Activated CD8-positive, alpha-beta memory T cell treated with anti-CD3 and anti-CD28 coated beads for 36 hours (primary cell): ENCODE data around the gene HES4. TPM values are rescaled to one million over a fixed set of nuclear protein-coding genes. Genes with fewer than 3 reads are reported as not detected.

Experiments used
- CTCF ChIA-PET: fragments of 350-600 bp; sonication (Branson Sonifier 250); formaldehyde crosslinking; loops from one replicate; lab custom pipeline; 2021; ENCODE audit warnings: antibody characterized with exemption; lab: Charles Lee
- POLR2A ChIA-PET: fragments of 350-600 bp; sonication (Branson Sonifier 250); formaldehyde crosslinking; loops from one replicate; lab custom pipeline; 2021; ENCODE audit warnings: antibody characterized with exemption; lab: Charles Lee
- total RNA-seq, 2 experiments: library from RNA; stranded (reverse); gene quantifications; one replicate each; pipeline ENCODE4 v1.2.3, GENCODE V29; 2021

The HES4 gene, protein sequence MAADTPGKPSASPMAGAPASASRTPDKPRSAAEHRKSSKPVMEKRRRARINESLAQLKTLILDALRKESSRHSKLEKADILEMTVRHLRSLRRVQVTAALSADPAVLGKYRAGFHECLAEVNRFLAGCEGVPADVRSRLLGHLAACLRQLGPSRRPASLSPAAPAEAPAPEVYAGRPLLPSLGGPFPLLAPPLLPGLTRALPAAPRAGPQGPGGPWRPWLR
- total RNA-seq: under 1 TPM; 0.27 to 0.51 TPM

DNA sequence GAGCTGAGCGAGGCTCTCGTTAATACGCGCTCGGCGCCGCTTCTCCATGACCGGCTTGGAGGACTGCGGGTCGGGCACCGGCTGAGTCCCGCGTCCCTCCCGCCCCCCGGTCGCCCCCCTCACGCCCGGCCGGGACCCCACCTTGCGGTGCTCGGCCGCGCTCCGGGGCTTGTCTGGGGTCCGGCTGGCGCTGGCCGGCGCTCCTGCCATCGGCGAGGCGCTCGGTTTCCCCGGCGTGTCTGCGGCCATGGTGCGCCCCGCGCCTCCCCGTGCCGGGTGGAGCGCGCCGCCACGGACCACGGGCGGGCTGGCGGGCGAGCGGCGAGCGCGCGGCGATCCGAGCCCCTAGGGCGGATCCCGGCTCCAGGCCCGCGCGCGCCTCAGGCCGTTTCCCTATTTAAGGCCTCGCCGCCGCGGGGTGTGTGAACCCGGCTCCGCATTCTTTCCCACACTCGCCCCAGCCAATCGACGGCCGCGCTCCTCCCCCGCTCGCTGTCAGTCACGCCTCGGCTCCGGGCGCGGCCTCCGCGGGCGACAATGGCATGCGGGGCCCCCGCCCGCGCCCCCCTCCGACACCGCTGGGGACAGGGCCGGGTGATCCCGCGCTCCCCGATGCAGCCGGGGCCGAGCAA, at the start of gene HES4:
Gene HES4, minus strand, starts transcription at position 373 of the 632 bp plus-strand sequence. Its CDS starts 124 bp downstream, at position 249.
- CTCF ChIA-PET: no interaction called here
- POLR2A ChIA-PET: no interaction called here

DNA sequence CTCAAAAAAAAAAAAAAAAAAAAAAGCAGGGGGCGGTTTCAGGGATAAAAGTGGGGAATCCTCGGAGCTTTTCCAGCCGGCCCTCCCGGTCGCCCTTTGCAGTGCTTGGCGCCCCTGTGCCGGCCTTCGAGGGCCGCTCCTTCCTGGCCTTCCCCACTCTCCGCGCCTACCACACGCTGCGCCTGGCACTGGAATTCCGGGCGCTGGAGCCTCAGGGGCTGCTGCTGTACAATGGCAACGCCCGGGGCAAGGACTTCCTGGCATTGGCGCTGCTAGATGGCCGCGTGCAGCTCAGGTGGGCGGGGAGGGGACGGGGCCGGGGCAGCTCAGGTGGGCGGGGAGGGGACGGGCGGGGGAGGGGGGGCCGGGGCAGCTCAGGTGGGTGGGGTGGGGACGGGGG, 48.9 kb upstream of the HES4 start:
- ChIA-PET CTCF (no interaction called here), POLR2A (no interaction called here)

DNA sequence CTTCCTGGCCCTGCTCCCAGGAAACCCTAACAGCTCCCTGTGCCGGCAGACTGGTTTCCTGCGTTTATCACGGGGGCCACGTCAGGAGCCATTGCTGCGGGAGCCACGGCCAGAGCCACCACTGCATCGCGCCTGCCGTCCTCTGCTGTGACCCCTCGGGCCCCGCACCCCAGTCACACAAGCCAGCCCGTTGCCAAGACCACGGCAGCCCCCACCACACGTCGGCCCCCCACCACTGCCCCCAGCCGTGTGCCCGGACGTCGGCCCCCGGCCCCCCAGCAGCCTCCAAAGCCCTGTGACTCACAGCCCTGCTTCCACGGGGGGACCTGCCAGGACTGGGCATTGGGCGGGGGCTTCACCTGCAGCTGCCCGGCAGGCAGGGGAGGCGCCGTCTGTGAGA, 48.1 kb upstream of the HES4 start:
- ChIA-PET POLR2A (interaction anchor here (0.6 kb wide), 1 partner anchor 196 kb away, joined by 3 read pairs; no protein-coding TSS in a partner anchor), CTCF (interaction anchor here (0.9 to 1.0 kb wide), 2 partner anchors 12 to 15 kb away, joined by 3 to 4 read pairs; no protein-coding TSS in a partner anchor)

DNA sequence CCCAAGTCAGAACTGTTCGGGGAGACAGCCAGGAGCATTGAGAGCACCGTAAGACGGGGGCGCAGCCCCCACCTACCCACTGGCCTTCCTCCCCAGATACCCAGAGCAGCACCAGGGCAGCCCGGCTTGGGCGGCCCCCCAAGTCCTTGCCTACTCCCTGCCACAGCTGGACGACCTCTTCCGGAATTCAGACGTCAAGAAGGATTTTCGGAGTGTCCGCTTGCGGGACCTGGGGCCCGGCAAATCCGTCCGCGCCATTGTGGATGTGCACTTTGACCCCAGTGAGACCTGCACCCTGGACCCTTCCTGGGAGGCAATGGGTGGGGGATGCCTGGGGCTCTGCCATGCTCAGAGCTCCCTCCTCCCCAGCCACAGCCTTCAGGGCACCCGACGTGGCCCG, 47.5 kb upstream of the HES4 start:
- ChIA-PET POLR2A (interaction anchor here (0.6 kb wide), 1 partner anchor 196 kb away, joined by 3 read pairs; no protein-coding TSS in a partner anchor), CTCF (interaction anchor here (0.9 to 1.0 kb wide), 2 partner anchors 13 to 14 kb away, joined by 3 to 4 read pairs; no protein-coding TSS in a partner anchor)

DNA sequence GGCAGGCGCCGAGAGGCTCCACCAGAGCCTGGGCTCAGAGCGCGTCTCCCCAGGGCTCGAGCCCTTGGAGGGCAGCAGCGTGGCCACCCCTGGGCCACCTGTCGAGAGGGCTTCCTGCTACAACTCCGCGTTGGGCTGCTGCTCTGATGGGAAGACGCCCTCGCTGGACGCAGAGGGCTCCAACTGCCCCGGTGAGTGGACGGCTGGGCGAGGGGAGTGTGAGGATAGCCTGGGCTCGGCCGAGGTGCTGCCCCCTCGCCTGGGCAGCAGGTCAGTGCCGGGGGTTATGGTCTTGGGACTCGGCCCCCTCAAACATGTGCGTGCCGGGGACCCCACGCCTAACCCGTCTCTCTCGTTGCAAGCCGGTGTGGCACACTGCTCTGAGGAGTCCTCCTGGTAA, 46.9 kb upstream of the HES4 start:
- ChIA-PET POLR2A (no interaction called here), CTCF (no interaction called here)

DNA sequence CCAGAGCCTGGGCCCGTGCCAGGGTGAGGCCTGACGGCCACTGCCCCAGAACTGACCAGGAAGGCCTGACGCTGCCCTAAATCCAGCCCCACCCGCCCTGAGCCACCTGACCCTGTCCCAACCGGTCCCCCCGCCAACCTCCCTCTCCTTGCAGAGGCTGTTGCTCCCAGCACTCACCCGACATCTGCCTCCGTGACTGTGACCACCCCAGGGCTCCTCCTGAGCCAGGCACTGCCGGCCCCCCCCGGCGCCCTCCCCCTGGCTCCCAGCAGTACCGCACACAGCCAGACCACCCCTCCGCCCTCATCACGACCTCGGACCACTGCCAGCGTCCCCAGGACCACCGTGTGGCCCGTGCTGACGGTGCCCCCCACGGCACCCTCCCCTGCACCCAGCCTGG, 46.3 kb upstream of the HES4 start:
- CTCF ChIA-PET: no interaction called here
- POLR2A ChIA-PET: no interaction called here

DNA sequence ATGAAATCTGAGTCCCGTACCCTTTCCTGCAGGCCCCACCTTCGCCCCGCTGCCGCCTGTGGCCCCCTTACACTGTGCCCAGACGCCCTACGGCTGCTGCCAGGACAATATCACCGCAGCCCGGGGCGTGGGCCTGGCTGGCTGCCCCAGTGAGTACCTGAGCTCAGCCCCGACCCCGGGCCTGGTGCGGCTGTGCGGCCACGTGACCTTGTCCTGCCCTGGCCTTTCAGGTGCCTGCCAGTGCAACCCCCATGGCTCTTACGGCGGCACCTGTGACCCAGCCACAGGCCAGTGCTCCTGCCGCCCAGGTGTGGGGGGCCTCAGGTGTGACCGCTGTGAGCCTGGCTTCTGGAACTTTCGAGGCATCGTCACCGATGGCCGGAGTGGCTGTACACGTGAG, 45.2 kb upstream of the HES4 start:
- CTCF ChIA-PET: interaction anchor here (1.4 kb wide), 1 partner anchor 15 kb away, joined by 4 read pairs; no protein-coding TSS in a partner anchor
- POLR2A ChIA-PET: no interaction called here

DNA sequence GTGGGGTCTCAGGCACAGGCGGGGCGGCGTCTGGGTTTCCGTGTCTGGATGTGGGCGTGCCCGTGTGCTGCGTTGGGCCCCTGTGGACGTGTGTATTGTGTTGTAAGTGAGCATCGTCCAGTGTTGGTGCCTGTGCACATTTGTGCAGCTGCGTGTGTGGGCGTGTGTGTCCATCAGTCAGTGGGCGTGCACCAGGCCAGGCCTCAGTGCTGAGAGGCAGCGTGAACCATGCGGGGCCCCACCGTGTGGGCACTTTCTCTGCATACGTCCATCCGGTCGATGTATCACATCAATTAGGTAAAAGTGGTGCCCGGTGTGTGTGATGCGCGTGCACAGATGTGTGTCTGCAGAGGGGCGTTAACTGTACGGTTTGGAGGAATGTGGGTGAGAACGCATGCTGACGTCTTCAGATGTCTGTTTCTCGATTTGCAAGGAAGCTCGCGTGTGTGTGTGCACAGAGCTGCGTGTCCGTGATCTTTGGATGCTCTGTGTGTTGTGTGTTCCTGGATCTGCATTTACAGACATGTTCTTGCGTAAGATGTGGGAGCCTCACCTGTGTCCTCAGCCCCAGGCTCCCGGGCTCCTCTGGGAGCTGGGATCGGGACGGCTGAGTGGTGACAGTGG, 44.7 kb upstream of the HES4 start:
- ChIA-PET CTCF (interaction anchor here (1.4 kb wide), 1 partner anchor 16 kb away, joined by 4 read pairs; no protein-coding TSS in a partner anchor), POLR2A (no interaction called here)

DNA sequence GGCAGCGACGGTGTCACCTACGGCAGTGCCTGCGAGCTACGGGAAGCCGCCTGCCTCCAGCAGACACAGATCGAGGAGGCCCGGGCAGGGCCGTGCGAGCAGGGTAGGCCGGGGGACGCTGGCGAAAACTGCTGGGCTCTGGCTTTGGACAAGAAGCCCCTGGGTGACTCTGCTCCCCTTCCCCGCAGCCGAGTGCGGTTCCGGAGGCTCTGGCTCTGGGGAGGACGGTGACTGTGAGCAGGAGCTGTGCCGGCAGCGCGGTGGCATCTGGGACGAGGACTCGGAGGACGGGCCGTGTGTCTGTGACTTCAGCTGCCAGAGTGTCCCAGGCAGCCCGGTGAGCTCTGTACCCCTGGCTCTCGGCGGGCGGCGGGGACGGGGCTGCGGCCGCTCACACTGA, 44.0 kb upstream of the HES4 start:
- ChIA-PET POLR2A (no interaction called here), CTCF (interaction anchor here (0.7 kb wide), 1 partner anchor 46 kb away, joined by 3 read pairs; no protein-coding TSS in a partner anchor)

DNA sequence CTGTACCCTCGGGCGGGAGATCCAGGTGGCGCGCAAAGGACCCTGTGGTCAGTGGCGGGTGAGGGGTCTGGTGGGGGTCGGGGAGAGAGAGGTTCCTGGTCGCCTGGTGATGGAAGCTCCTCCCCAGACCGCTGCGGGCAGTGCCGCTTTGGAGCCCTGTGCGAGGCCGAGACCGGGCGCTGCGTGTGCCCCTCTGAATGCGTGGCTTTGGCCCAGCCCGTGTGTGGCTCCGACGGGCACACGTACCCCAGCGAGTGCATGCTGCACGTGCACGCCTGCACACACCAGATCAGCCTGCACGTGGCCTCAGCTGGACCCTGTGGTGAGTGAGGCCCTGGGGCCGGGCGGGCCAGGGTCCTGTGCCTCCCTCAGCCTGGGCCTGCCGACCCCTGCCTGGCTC, 43.5 kb upstream of the HES4 start:
- ChIA-PET CTCF (interaction anchor here (0.7 kb wide), 1 partner anchor 45 kb away, joined by 3 read pairs; no protein-coding TSS in a partner anchor), POLR2A (no interaction called here)

DNA sequence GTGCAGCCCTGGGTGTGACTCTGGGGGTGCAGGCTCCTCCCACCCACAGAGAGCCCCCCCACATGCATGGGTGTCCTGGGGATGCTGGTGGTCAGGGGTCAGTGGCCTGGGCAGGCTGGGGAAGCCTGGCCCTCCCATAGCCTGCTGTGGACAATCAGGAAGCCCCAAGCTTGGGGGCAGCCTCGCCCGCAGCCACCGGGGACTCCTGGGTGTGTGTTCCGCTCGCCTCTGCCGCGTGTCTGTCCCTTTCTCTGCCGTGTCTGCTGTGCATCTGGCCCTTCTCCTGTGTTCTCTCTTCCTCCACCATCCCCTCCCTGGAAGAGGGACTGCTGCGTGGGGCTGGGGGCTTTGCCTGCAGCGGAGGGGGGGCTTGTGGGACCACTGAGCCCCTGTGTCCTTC, 42.9 kb upstream of the HES4 start:
- POLR2A ChIA-PET: no interaction called here
- CTCF ChIA-PET: no interaction called here

DNA sequence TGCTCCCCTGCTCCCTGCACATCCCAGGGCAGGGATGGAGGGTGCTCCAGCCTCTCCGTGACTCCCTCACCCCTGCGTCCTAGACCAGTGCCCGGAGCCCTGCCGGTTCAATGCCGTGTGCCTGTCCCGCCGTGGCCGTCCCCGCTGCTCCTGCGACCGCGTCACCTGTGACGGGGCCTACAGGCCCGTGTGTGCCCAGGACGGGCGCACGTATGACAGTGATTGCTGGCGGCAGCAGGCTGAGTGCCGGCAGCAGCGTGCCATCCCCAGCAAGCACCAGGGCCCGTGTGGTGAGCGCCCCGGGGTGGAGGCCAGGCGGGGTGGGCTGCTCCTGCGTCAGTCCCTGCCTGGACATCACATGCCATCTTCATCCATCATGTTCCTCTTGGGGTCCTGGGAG, 42.0 kb upstream of the HES4 start:
- POLR2A ChIA-PET: interaction anchor here (2.8 kb wide), 1 partner anchor 22 kb away, joined by 18 read pairs; no protein-coding TSS in a partner anchor
- CTCF ChIA-PET: interaction anchor here (2.2 to 4.0 kb wide), 2 partner anchors 21 to 23 kb away, joined by 6 to 32 read pairs; no protein-coding TSS in a partner anchor

DNA sequence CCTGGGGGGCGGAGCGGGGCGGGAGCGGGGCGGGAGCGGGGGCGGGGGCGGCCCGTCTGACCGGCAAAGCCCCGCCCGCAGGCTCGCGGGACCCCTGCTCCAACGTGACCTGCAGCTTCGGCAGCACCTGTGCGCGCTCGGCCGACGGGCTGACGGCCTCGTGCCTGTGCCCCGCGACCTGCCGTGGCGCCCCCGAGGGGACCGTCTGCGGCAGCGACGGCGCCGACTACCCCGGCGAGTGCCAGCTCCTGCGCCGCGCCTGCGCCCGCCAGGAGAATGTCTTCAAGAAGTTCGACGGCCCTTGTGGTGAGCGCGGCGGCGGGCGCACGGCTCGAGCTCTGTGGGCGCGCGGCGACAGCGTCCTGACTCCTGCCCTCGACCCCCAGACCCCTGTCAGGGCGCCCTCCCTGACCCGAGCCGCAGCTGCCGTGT, 41.2 kb upstream of the HES4 start:
- ChIA-PET POLR2A (interaction anchor here (2.8 kb wide), 1 partner anchor 23 kb away, joined by 18 read pairs; no protein-coding TSS in a partner anchor), CTCF (interaction anchor here (2.2 to 4.0 kb wide), 4 partner anchors 22 to 28 kb away, joined by 6 to 32 read pairs (median 8); partner anchors contain the start of gene ISG15)

DNA sequence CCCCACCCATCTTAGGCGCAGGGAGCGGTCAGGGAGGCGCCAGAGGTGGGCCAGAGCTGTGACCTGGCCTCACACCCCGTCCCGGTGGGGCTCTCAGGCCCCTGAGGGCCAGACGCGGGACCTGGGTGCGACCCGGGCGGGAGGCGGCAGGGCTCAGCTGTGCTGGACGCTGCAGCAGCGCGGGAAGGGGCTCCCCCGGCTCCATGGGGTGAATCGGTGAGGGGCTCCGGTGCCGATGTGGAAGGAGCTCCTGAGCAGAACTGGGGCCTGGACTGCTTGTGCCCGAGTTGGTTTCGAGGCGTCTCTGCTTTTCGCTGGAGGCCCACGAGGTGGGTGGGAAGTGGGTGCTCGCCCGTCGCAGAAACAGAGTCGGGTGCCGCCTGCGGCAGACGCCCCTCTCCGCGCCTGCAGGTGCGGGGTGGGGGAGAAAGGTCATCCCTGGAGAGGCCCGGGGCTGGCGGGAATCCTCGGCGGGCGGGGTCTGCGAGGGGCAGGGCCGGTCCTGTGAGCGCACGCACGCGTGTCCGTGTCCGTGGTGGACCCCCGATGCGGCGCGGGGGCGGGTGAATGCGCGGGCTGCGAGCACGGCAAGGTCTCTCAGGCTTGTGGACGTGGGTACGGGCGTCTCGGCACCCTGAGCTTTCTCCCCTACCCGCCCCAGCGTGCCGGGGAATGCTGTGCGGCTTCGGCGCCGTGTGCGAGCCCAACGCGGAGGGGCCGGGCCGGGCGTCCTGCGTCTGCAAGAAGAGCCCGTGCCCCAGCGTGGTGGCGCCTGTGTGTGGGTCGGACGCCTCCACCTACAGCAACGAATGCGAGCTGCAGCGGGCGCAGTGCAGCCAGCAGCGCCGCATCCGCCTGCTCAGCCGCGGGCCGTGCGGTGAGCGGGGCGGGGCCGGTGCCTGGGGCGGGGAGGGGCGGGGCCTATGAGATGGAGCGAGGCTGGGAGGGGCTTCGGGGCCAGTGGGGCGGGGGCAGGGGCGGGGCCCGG, 40.4 kb upstream of the HES4 start:
- ChIA-PET POLR2A (interaction anchor here (1.1 to 2.8 kb wide), 2 partner anchors 19 to 23 kb away, joined by 3 to 18 read pairs; no protein-coding TSS in a partner anchor), CTCF (interaction anchor here (2.2 to 4.0 kb wide), 4 partner anchors 21 to 27 kb away, joined by 6 to 32 read pairs (median 8); partner anchors contain the start of gene ISG15)

DNA sequence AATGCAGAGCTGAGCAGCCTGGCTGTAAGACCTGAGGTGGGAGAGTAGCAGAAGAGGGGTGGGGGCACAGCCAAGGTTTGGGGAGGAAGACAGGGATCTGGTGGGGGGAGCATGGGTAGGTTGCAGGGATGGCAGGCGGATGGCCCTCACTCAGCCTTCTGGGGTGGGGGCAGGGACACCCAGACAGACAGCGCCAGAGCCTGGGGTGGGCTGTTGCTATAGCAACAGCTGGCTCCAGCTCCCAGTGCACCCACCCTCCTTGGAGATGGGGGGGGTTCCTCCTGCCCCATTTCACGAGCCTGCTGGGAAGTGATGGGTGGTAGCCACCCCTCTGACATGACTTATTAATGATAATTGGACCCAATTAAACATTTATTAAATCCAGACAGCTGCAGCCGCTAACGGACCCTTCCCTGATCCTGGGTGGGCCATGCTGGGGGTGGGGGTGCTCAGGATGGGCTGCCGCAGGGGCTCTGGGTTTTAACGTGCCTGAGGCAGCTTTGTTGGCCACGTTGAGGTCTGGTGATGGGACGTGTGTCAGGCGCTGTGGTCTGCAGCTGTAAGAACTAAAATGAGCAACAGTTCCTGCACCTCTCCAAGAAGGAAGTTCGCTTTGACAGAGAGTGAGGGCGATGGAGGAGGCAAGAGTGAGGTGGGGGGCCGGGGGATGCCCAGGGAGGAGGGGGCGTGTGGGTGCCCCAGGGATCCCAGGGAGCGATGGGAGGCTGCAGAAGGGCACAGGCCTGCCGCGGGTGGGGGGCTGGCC, 39.4 kb upstream of the HES4 start:
- CTCF ChIA-PET: interaction anchor here (1.3 to 4.0 kb wide), 5 partner anchors 17 to 26 kb away, joined by 3 to 32 read pairs (median 6); partner anchors contain the start of gene ISG15
- POLR2A ChIA-PET: interaction anchor here (1.1 to 2.8 kb wide), 2 partner anchors 20 to 24 kb away, joined by 3 to 18 read pairs; no protein-coding TSS in a partner anchor

DNA sequence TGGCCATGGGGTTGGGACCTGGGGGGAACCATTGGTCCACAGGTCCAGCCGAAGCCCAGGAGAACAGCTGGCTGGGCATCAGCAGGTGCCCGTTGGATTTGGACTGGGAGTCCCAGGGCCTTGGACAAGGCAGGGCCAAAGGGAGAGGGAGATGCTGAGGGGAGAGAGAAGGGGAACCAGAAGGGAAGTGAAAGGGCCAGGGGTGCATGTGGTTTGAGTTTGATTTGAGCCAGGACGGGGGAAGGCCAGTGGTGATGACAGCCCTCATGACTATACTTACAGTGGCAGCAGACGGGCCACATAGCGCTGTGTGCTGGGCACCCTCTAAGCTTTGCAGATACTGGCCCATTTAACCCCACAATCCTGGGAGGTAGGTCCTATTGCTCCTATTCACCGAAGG, 38.8 kb upstream of the HES4 start:
- POLR2A ChIA-PET: interaction anchor here (2.8 kb wide), 1 partner anchor 25 kb away, joined by 18 read pairs; no protein-coding TSS in a partner anchor
- CTCF ChIA-PET: interaction anchor here (1.3 to 4.0 kb wide), 2 partner anchors 17 to 24 kb away, joined by 3 to 32 read pairs; no protein-coding TSS in a partner anchor
